Stimulated activated CD4-positive, alpha-beta T cell treated with anti-CD3 and anti-CD28 coated beads, Interleukin-4, amount 100 ng/mL, for 24 hours (primary cell): Measurements from ENCODE around the gene PDPK1.
"Not testable (repeated sequence)": the region's sequence is repeated elsewhere in the genome, so short reads cannot be mapped to it uniquely, and the experiment has no call there.

Source experiments
- DNase-seq: peaks from one replicate; pipeline ENCODE4 v3.0.0-alpha.2; 2020

Gene PDPK1

DNA sequence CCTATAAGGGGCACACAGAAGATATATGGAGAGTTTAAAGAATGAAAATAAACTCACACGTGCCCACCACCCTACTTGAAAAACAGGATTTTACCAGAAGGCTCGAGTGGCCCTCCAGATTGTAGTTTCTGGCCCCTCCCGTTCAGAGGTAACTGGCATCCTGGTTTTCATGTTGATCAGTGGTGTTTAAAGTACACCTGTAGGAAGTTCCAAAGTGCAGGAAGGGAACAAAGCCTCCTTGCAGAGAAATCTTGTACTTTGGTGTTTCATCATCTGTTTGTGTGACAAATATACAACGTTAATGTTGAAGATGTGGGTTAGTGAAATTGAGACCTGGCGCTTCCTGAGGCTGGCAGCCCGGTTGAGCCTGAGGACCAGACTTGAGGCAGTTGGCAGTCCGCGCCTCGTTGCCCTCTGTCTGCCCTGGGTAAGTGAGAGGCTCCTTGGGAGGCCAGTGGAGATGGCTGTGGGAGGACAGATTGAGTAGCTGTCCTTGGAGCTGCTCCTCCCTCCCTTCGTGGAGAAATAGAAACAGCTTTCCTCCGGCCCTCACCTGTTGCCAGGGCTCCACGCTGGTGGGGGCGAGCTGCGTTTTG, 12.6 kb downstream of the PDPK1 start:
- not testable (repeated sequence) for DNase-seq

DNA sequence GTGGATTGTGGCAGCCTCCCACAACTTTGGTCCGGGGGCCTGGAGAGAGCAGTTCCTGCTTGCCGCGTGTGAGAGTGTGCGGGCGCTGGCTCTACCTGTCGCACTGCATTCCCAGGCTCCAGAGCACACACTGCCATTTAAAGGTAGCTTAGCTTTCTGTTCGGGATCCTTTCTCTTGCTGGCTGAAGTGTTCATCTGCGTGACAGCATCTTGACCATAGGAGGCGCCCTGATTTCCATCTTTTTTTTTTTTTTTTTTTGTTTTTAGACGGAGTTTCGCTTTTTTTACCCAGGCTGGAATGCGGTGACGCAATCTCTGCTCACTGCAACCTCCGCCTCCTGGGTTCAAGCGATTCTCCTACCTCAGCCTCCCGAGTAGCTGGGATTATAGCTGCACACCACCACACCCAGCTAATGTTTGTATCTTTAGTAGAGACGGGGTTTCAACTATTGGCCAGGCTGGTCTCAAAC, 13.6 kb downstream of the PDPK1 start:
- DNase-seq, result not testable (repeated sequence)

DNA sequence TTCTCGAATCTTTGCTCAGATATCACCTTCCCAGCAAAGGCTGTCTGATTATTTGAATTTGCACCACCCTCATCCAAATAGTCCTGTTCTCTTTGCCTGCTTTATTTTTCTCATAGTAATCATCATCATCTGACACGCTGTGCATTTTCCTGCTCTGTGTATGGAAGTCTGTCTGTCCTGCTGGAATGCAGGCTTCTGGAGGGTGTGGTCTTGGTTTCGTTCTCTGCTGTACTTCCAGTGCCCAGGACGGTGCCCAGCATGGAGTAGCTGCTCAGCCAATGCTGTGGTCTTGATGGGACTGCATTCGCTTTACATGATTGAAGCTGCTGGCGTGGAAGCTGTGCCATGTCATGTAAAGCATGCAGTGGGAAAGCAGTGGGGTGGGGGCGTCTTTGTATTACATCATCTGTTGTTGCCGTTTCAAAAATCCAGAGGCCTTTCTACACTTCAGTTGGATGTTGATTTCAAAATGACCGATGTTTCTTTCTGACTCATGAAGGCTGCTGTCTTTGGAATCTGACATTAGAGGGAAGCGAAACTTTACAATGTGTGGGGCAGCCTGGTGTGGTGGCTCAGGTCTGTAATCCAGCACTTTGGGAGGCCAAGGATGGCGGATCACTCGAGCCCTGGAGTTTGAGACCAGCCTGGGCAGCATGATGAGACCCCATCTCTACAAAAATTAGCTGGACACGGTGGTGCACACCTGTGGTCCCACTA, 17.0 kb downstream of the PDPK1 start:
- not testable (repeated sequence) for DNase-seq

DNA sequence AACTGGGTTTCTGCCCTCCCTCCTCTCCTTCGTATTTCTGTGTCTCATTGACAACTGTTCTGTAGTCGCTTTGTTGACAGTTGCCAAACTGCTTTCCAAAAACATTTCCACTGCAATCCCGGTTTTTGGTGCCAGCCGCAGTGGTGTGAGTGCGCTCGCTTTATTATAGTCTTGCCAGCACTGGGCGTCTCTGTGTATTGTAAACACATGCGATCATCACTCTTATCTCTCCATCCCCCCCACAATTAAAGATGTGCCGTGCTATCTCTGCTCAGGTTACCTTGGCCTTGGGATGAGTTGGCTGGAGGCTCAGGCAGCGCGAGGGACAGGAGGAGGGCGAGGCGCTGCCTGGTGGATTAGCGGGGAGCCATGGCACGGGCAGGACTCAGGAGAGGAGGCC, 19.3 kb downstream of the PDPK1 start:
- DNase-seq, result not testable (repeated sequence)

DNA sequence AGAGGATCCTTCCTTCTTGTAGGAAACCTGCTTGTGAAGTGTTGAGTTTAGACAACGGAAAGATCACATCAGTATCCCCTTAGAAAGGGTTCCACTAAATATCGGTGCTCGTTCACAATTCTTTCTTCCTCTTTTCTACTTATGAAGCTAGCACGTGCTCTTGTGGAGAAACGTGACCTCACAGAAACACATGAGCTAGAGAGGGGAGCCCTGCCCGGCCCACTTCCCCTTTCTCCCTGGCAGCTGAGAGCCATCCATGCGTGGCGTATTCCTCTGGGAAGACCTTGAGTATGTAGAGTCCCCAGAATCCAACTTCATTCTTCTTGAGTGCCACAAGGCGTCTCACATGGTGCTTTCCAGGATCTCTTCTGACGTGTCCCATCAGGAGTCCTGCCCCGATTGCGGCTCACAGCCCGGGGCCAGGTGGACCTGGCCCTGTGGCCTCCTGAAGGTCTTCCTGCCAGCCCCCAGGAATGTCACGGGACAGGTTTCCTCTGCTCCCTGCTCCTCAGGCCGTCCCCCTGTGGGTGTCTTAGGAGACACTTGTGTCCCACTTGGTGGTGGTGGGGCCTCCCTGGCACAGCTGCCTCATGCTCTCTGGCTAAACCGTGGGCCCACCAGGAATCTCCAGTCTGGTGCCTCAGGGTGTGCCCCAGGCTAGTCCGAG, 22.4 kb downstream of the PDPK1 start:
- DNase-seq, result not testable (repeated sequence)

DNA sequence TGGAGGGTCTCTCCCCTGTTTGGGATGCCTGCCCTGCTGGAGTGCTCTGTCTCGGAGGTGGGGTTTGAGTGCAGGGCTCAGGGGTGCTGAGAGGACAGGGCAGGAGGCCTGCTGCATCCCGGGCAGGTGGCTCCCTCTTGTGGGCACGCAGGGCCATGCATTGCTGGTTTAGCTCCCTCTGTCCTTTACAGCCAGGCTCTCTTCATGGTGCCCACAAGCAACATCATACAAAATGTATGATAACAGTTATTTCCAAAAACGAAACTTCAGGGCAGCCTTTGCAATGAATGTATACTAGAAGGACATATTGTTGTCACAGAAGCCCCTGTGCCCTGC, 22.9 kb downstream of the PDPK1 start:
- DNase-seq, result peak; percentile 64

DNA sequence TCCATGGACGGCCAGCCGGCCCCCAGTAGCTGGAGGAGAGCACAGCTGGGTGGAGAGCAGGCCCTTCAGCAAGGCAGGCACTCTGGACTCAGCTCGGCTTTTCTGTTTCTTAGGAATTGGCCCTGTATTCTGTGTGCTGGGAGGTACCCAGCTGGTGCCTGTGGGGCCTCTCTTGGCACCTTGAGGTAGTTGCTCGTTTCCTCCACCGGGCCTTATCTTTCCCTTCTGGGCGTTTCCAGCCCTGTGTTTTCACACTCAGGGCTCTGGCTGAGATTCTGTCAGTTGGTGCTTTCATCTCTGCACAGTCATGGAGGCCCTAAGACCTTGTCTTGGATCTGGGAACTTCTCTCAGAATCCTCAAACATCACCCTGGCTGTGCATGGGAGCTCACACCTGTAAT, 29.7 kb downstream of the PDPK1 start:
- DNase-seq, result not testable (repeated sequence)

DNA sequence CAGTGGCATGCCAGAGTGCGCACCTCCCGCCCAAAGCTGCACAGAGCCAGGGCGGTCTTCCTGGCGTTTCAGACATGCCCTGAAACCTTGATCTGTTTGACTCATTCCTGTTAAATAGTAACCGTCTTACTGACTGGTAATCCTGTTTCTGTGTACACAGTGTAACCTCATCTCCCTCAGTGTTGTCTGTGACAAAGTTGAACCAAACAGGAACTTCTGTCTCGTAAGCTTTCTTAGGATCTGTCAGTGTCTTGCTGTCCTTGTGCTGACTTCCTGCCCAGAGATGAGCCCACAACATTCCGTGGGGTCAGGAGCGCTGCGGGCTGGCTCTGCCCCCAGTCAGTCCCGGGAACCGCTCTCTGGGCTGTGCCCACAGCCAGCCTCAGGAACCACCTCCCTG, 30.8 kb downstream of the PDPK1 start:
- DNase-seq, result not testable (repeated sequence)

DNA sequence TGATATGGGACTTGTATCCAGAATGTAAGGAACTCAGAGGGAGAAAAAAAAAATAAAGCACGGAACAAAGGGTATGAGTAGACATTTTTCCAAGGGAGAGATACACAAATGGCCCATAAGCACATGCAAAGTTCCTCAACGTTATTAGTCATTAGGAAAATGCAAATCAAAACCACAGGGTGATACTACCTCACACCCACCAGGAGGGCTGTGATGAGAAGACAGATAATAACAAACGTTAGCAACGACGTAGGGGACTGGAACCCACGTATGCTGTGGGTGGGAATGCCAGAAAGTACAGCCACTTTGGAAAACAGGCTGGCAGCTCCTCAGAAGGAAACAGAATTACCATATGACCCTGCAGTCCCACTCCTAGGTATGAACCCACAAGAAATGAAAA, 34.9 kb downstream of the PDPK1 start:
- DNase-seq, result not testable (repeated sequence)

DNA sequence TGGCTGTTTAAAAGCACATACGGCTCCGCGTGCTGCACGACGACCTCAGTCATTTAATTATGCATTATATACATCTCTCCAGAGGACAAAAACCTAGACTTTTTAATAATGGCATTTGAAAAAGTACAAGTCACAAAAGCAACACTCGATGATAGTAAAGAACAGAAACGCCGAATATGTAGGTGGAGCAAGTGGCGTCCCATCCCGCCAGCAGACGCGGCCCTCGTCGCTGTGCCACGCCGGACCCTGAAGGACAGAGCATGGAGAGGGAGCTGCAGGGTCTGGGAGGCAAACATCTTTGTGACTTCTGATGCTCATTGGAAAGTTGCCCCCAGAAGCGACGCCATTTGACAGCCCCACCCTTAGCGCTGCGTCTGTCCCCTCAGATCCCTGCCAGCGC, 38.0 kb downstream of the PDPK1 start:
- not testable (repeated sequence) for DNase-seq

DNA sequence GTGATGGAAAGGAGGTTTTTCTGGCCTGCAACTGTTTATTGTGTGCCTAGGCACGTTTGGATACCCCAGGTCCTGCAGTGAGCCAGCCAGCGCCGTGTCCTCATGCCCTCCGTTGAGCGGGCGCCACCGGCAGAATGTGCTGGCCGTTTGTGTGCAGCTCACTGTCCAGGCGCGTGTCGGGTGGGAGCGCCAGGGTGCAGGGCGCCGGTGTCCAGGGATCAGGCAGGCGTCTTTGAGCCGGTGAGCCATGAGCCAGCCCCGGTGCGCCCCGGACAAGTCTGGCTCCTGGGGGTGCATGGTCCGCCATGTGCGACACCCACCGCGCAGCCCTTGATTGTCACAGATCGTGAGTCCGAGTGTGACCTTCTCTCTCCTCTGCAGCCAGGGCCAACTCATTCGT, 39.2 kb downstream of the PDPK1 start:
- not testable (repeated sequence) for DNase-seq

DNA sequence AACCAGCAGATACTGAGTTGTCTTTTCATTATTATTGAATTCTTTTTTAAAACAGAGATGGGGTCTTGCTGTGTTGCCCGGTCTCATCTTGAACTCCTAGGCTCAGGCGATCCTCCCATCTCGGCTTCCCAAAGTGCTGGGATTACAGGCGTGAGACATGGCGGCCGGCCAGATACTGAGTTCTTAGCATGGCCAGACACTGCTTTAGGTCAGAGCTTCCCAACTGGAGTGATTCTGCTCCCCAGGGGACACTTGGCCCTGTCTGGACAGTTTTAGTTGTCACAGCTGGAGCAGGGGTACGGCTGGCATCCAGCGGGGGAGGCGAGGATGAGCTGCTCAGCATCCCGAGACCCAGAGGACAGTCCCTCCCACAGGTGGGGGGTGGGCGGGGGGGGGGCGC, 41.1 kb downstream of the PDPK1 start:
- DNase-seq, result not testable (repeated sequence)

DNA sequence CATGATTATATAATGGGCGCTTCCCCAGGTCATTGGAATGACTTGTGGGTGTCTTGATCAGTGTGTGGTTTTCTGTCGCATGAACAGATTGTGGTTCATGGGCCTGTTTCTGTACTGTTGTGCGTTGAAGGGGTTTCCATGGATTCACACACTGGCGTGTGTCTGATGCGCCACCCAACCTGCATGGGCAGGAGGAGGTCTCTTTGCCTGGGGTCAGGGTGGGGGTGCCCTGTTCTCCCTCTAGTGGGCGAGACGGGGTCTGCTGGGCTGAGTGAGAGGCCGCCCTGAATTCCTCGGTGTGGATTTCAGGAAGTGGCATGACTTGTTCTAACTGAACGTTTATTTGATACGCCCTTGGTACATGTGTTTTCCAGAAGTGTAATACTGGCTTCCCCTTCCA, 42.3 kb downstream of the PDPK1 start:
- not testable (repeated sequence) for DNase-seq

DNA sequence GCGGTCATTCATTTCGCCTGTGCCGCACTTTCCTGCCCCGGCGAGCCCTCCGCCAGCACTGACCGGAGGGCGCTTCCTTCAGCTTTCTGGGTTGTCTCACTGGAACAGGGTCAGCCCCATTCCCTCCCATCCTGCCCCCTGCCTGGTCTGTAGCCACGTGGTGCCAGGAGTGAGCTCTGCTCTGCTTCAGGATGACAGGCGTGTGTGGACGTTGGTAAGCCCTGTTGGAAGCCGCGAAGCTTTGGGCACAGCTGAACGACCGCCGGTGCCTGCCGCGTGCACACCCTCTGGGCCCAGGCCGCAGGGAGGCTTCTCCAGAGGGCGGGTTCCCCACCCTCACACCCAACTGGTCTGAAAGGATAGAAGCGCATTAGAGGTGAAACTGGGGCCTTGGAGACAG, 43.0 kb downstream of the PDPK1 start:
- not testable (repeated sequence) for DNase-seq

DNA sequence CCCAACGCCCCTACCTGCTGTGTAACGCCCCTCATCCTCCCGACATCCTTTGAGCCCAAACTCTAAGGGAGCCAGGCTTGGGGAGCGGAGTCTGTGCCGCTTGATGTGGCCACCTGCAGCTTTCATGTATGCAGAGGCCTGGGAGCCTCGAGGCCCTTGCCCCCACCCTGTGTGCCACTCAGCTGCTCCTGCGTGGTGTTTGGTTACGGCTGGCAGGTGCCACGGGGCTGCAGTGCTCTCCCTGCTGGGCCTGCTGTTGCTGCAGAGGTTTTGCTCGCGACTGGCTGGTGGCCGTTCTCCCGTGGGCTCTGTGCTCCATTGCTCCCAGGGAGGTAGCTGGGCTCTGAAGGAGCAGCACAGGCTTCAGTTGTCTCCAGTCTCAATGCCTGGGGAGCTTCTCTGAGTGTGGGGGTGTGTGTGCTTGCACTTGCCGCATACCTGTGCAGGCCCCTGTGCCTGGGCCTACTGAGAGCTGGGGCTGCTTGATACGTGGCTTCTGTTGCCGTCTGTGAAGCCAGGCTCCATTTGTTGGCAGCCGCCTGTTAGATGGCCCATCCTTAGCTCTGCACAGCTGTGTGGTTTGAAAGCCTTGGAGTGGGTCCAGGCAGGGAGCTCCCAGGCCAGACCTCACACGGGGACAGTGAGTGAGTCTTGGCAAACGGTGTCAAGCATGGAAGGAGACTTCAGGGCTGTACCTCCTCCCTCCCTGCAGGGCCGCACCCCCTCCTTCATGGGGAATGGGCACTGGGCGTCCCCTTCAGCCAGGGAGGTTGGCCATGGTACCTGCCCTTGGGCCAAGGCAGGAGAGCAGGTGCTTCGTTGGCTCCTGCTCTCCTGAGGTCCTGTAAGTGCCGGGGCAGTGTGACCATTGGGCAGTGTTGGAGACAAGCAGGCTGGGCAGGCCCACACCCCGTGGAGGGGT, 47.2 kb downstream of the PDPK1 start:
- no peak for DNase-seq

DNA sequence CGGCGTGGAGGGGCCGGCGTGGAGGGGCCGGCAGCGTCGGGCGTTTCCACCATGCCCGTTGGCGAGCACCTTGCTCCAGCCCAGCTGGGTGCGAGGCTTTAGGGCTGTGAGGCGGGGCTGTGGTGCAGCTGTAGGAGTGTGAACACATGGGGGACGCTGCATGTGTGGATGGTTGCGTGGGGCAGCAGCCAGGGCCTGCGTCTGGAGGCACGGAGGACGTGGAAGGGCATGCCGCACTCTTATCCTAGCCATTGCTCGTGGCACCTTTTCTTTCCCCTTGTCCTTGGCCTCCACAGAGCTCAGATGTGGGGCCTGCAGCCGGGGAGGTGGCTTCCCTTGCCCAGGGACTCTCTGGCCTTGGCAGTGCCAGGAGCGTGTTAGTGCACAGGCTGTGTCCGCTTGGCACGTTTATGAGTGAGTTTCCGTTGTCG, 47.8 kb downstream of the PDPK1 start:
- no peak for DNase-seq

DNA sequence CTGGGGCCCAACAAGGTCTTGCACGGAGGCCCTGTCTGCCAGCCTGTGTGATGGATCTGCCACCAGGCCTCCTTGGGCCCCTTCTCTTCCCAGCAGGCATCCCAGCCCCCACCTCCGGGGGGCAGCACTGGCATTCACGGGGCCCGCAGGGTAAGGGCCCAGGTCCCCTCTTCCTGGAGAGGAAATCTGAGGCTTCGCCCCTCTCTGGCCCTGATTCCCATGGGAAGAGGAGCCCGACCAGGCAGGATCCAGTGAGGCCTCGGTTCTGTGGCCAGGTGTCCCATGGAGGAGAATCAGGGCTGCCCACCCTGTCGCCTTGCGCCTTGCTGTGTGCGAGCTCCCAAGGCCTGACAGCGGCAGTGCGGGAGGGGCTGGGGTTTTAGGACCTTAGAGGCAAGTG, 48.4 kb downstream of the PDPK1 start:
- DNase-seq, result no peak

DNA sequence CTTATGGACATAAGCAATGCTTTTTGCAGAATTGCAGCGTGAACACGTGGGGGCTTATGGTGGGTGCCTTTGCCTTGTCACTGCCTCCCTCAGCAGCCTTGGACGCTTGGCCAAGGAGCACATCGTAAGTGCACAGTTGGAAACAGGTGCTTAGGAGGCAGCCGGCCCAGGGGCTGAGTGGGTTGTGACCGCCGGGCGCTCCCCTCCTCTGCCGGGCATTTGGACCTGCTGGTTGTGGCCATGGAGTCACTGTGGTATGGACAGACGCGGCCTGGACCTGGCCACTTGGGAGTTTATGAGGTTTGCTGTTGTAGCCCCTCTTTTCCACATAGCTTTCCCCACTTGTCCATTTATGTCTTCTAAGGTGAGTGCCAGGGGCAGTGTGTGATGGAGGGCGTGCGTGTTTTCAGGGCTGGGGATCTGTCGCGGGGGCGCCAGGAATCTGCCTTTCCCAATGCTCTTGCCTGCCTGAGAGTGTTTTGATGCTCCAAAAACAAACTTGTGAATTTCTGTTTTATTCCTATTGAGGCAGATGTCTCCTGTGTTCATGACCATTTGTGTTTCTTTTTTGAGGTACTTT, 49.2 kb downstream of the PDPK1 start:
- no peak for DNase-seq

DNA sequence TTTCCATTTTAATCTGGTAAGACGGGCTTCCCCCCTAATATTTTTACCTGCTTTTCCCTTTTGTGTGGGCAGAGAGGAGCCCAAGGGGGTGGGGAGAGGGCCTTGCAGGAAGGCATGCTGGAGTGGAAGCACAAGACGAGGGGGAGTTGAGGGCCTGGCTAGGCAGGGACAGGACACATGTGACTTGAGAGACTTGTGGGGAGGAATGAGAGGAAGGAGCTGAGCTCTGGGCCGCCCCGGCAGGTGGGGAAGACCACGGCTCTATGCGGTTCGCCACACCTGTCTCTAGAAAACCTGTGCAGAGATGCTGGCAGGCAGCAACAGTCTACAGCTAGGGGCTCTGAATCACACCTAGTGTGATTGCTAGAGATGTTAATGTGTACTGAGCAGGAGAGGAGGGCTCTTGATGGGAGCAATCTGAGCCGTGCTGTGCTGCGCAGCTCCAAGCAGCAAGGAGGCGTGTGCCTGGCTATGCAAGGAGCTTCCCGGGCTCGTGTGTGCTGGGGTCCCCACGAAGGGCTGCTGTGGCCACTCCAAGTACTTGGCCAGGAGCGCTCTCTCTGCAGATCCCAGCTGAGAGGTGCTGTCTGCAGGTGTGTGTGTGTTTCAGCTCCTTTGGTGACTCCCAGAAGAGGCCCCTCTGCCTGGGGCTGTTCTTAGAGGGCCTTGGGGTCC, 50.2 kb downstream of the PDPK1 start:
- no peak for DNase-seq

DNA sequence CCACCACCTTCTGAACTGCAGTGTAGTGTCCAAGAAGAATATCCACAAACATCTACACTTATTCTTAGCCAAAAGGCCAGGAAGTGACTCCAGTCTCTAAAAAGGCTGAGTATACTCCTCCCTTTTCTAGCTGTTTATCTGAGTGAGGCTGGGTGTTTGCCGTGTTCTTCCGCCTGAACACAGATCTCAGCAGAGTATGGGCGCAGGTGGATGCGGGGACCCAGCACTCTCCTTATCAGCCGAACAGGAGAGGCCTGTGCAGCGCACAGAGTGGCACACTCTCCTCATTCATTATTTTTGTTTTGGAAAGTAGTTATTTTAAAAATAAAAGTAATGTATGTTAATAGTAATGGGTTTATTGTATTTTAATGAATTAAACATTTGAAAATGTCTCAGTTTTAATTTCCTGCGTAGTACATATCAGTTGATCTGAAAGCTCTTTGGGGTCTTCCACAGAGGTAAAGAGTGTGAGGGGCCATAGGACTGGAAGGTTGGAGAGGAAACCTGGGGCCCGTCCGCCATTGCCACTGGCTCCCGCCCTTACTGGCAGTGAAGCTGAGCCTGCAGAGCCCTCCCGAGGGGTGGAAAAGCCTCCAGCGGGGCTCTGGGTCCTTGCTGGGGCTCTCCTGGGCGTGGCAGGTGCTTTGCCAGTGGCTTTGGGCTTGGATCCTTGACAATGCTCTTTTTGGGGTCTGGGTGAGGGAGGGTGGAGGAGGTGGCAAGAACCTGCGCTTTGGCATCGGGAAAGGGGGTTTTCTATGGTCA, 53.8 kb downstream of the PDPK1 start:
- DNase-seq, result no peak

DNA sequence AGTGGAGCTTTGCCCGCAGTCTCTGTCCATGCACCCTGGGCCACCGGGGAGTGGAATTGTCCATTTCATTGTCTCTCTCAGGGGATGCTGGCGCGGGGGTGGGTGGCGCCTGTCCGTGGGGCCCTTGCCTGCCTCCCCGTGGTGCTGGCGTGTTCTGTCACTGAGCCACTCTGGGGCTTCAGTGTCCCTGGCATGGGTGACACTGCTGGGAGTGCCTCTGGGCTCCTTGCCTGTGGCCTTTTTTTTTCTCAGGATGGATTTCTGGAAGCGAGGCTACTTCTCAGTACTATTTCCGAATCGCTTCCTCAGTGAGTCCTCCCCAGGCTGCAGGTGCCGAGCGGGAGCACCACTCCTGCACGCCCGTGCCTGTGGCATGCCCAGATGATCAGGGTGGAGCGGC, 55.0 kb downstream of the PDPK1 start:
- no peak for DNase-seq
